Measurements from ENCODE around the gene CYLD.

The CYLD gene

GRCh38 chr16:50741781-50742575 is at the start of gene CYLD:
Gene CYLD, plus strand, starts transcription at chr16:50742086. Its CDS starts 7,613 bp downstream, at chr16:50749699.
- peak; percentile 100 for DNase-seq

GRCh38 chr16:50692644-50692998 is 49.3 kb upstream of the CYLD start:
- no peak for DNase-seq

- peak; percentile 41 for DNase-seq
Observed at GRCh38 chr16:50692999-50693781, 48.7 kb upstream of the CYLD start, which contains the start of gene NOD2. Gene NOD2, plus strand, starts transcription at chr16:50693606. Its CDS starts 5,890 bp downstream, at chr16:50699496.

- DNase-seq = no peak
Observed at GRCh38 chr16:50694206-50694605, 47.7 kb upstream of the CYLD start.

GRCh38 chr16:50695017-50696000 is 46.6 kb upstream of the CYLD start:
- DNase-seq = no peak

- DNase-seq = peak; percentile 36
Observed at GRCh38 chr16:50696126-50696525, 45.8 kb upstream of the CYLD start.

- DNase-seq = peak; percentile 83
Observed at GRCh38 chr16:50696575-50697420, 45.1 kb upstream of the CYLD start.

- no peak for DNase-seq
Observed at GRCh38 chr16:50697421-50697715, 44.5 kb upstream of the CYLD start.

- peak; percentile 68 for DNase-seq
Observed at GRCh38 chr16:50697881-50698767, 43.8 kb upstream of the CYLD start.

GRCh38 chr16:50699326-50700159 is 42.3 kb upstream of the CYLD start:
- peak; percentile 46 for DNase-seq

- DNase-seq = no peak
Observed at GRCh38 chr16:50702725-50703124, 39.2 kb upstream of the CYLD start.

GRCh38 chr16:50704245-50704644 is 37.6 kb upstream of the CYLD start:
- DNase-seq = no peak

- no peak for DNase-seq
Observed at GRCh38 chr16:50705436-50706110, 36.3 kb upstream of the CYLD start.

GRCh38 chr16:50706250-50706649 is 35.6 kb upstream of the CYLD start:
- no peak for DNase-seq

- DNase-seq = no peak
Observed at GRCh38 chr16:50708373-50709060, 33.4 kb upstream of the CYLD start.

- no peak for DNase-seq
Observed at GRCh38 chr16:50709061-50709684, 32.7 kb upstream of the CYLD start.

GRCh38 chr16:50709980-50710379 is 31.9 kb upstream of the CYLD start:
- DNase-seq = no peak

GRCh38 chr16:50711040-50711439 is 30.8 kb upstream of the CYLD start:
- DNase-seq = no peak
